HepG2 (cell line): ENCODE data around the gene ZNF20. TPM values are rescaled to one million over a fixed set of nuclear protein-coding genes. Genes with fewer than 3 reads are reported as not detected.

Experiments used
- ATAC-seq: fragments of 200-7000 bp; cut with Tn5 transposase; 3 replicates; pipeline ENCODE4 v1.9.1; 2020; ENCODE audit warnings: mild to moderate bottlenecking, moderate library complexity
- BruUV-seq: library from RNA; stranded (reverse); fragments of 400-500 nt; replicated peaks from 2 replicates; lab custom pipeline; 2021; lab: Mats Ljungman, UMichigan
- CTCF ChIA-PET: fragments of 300-600 bp; formaldehyde crosslinking; extraction: SDS; loops from one replicate; lab custom pipeline; 2021; ENCODE audit warnings: low total read pairs, inconsistent platforms, low intra/inter-chr PET ratio; lab: Yijun Ruan, JAX
- POLR2A ChIA-PET: fragments of 350-600 bp; sonication (Branson Sonifier 250); formaldehyde crosslinking; loops from one replicate; lab custom pipeline; 2020; ENCODE audit warnings: antibody characterized with exemption, inconsistent platforms; lab: Yijun Ruan, JAX
- DNase-seq: peaks from one replicate; pipeline ENCODE4 v3.0.0-alpha.2; 2015; ENCODE audit warnings: low spot score
- FAIRE-seq: peaks from 3 replicates; lab custom pipeline; 2011; peaks lifted over from hg19 to GRCh38; lab: Jason Lieb, UNC
- H2AFZ ChIP-seq: one replicate; pipeline ENCODE4 v1.6.1; 2011; ENCODE audit warnings: low read length, inconsistent platforms
- H3K27ac ChIP-seq: fragments of 300-600 bp; 3 replicates; pipeline ENCODE4 v1.8.0; 2011; ENCODE audit warnings: mixed run types, mild to moderate bottlenecking, mixed read lengths, low read length, inconsistent platforms; ENCODE audit not compliant: insufficient read depth; ENCODE audit errors: extremely low read length
- H3K27me3 ChIP-seq, 2 experiments: fragments of 200-600 bp in 1 of 2; 2 replicates in 1 of 2; 3 replicates in 1 of 2; pipeline versions ENCODE4 v1.6.0 to v1.8.0; 2011; ENCODE audit warnings: low read length in 2 of 2, mild to moderate bottlenecking in 2 of 2, moderate library complexity in 2 of 2, inconsistent platforms in 1 of 2; ENCODE audit not compliant: insufficient read depth in 2 of 2, control insufficient read depth in 1 of 2
- H3K36me3 ChIP-seq, 2 experiments: fragments of 200-600 bp in 1 of 2; replicated peaks in 1 of 2; 2 replicates in 1 of 2; 3 replicates in 1 of 2; pipeline versions ENCODE4 v1.5.1 to v1.8.0; 2011; ENCODE audit warnings: low read length in 2 of 2, inconsistent platforms in 1 of 2; ENCODE audit not compliant: insufficient read depth in 2 of 2, control insufficient read depth in 1 of 2
- H3K4me1 ChIP-seq: 2 replicates; pipeline ENCODE4 v1.5.1; 2012; ENCODE audit warnings: low read length, inconsistent platforms; ENCODE audit not compliant: insufficient read depth
- H3K4me2 ChIP-seq: 2 replicates; pipeline ENCODE4 v1.6.0; 2011; ENCODE audit warnings: low read depth, low read length, inconsistent platforms
- H3K4me3 ChIP-seq, 3 experiments: fragments of 200-600 bp in 1 of 3; sonication (generic), shearing (Covaris generic) in 1 of 3; replicated peaks in 1 of 3; 2 replicates each; pipeline ENCODE4 v1.5.1; 2011 to 2016; ENCODE audit warnings: low read length in 3 of 3, inconsistent platforms in 2 of 3, low read depth in 2 of 3, mild to moderate bottlenecking in 2 of 3, control low read depth in 1 of 3, mixed read lengths in 1 of 3; ENCODE audit not compliant: insufficient read depth in 1 of 3
- H3K79me2 ChIP-seq: one replicate; pipeline ENCODE4 v1.6.1; 2011; ENCODE audit warnings: low read length, inconsistent platforms; ENCODE audit not compliant: insufficient read depth
- H3K9ac ChIP-seq: 2 replicates; pipeline ENCODE4 v1.6.0; 2011; ENCODE audit warnings: mild to moderate bottlenecking, low read depth, low read length, inconsistent platforms; ENCODE audit not compliant: insufficient read depth
- H3K9me3 ChIP-seq: 2 replicates; pipeline ENCODE4 v1.5.1; 2012; ENCODE audit warnings: mild to moderate bottlenecking, low read length
- H4K20me1 ChIP-seq: 2 replicates; pipeline ENCODE4 v1.6.0; 2011; ENCODE audit warnings: inconsistent platforms, mild to moderate bottlenecking, low read length, moderate library complexity; ENCODE audit not compliant: insufficient read depth
- HNF4A ChIP-seq: sonication (generic); formaldehyde crosslinking; IDR thresholded peaks from 2 replicates; pipeline ENCODE4 v1.4.0; 2020; ENCODE audit warnings: missing genetic modification reagents
- WGBS: methylation state at CpG from one replicate; pipeline ENCODE4 v1.1.6; 2017; ENCODE audit warnings: low lambda C conversion rate; 5-methylcytosine and 5-hydroxymethylcytosine counted together
- in situ Hi-C: cut with HindIII; loops from 2 replicates; pipeline ENCODE4 v1.10.0; 2017; ENCODE audit warnings: low pct_unique_long_range_greater_than_20kb; ENCODE audit not compliant: extremely low pct_ligation_motif_present
- intact Hi-C: fragments of 100-400 bp; cut with micrococcal nuclease; formaldehyde crosslinking; loops from one replicate; pipeline ENCODE4 v1.10.0; 2022; ENCODE audit not compliant: unreplicated experiment
- polyA plus RNA-seq, 8 experiments: library from polyadenylated mRNA; depleted of rRNA in 3 of 8; stranded (reverse) in 7 of 8; unstranded in 1 of 8; fragments of >200 nt; fragmentation: Illumina TruSeq in 4 of 8; extraction: Trizol in 4 of 8; gene quantifications; 2 replicates each; pipeline versions ENCODE4 v1.2.1 to v1.2.3, GENCODE V29; 2011 to 2016; ENCODE audit warnings: low read depth in 4 of 8, missing spikeins in 1 of 8, mixed read lengths in 1 of 8; ENCODE audit not compliant: insufficient read depth in 1 of 8
- total RNA-seq, 5 experiments: library from RNA; depleted of rRNA; stranded (reverse); fragments of >200 nt; fragmentation: Illumina TruSeq; extraction: Trizol; gene quantifications; 2 replicates each; pipeline ENCODE4 v1.2.3, GENCODE V29; 2016; ENCODE audit warnings: low read depth in 1 of 5
- TF ChIP-seq, protein P1 (sequence below): sonication (generic); formaldehyde crosslinking; IDR thresholded peaks from 2 replicates; pipeline ENCODE4 v1.4.0; 2020; ENCODE audit warnings: missing genetic modification reagents

ZNF20 gene
- total and polyA plus RNA-seq, 2 of the 13 experiments (the other 11 are each of a cell fraction or from before 2014, with no cell fraction given): 1.6 to 8.0 TPM

DNA sequence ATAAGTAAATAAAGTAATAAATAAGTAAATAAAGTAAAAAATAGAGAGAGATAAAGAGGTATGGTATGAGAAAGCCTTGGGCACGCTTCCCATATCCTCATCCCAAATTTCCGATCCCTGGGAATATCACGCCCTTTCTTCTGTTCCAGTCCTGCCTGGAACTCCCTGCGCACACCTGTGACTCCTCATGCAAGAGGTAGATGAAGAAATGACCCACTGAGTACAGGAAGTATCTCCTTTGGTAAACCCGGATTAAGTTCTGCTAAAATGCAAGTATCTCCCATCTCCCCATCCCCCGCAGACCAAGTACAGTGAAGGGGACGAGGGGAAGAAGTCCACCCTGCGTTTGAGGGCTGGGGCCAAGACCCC is 22.3 kb upstream of the ZNF20 start:
- in situ Hi-C loops (no loop called here), intact Hi-C loops (no loop called here)
- ChIA-PET POLR2A (interaction anchor here (0.7 to 1.8 kb wide), 12 partner anchors 13 to 333 kb away, joined by 3 to 16 read pairs (median 4); partner anchors contain the start of genes ZNF20, ZNF44, ZNF442 and ZNF443), CTCF (no interaction called here)
- Histone ChIP-seq H3K9me3 (no peaks in the 10 kb centered on the region), H4K20me1 (no peaks in the 10 kb centered on the region), H2AFZ (no peak overlapping the region), H3K9ac (0 out of 2 replicates have a peak overlapping the region, but pooled peaks have one; percentile 96), H3K4me2 (peak overlapping the region; percentile 87), H3K36me3 (no peaks in the 10 kb centered on the region; a peak in 1 of 5 replicates), H3K27me3 (no peaks in the 10 kb centered on the region; a peak in 1 of 5 replicates), H3K4me1 (peaks cover 59% of the 10 kb centered on the region), H3K27ac (no peak overlapping the region), H3K4me3 (peak overlapping the region; percentile 14 to 92 (median 90)), H3K79me2 (peaks cover 36% of the 10 kb centered on the region)
- WGBS: 27% methylated on average over 8 of the region's 8 CpGs
- ATAC-seq: no peak
- no peak for FAIRE-seq
- TF ChIP-seq, protein P1, sequence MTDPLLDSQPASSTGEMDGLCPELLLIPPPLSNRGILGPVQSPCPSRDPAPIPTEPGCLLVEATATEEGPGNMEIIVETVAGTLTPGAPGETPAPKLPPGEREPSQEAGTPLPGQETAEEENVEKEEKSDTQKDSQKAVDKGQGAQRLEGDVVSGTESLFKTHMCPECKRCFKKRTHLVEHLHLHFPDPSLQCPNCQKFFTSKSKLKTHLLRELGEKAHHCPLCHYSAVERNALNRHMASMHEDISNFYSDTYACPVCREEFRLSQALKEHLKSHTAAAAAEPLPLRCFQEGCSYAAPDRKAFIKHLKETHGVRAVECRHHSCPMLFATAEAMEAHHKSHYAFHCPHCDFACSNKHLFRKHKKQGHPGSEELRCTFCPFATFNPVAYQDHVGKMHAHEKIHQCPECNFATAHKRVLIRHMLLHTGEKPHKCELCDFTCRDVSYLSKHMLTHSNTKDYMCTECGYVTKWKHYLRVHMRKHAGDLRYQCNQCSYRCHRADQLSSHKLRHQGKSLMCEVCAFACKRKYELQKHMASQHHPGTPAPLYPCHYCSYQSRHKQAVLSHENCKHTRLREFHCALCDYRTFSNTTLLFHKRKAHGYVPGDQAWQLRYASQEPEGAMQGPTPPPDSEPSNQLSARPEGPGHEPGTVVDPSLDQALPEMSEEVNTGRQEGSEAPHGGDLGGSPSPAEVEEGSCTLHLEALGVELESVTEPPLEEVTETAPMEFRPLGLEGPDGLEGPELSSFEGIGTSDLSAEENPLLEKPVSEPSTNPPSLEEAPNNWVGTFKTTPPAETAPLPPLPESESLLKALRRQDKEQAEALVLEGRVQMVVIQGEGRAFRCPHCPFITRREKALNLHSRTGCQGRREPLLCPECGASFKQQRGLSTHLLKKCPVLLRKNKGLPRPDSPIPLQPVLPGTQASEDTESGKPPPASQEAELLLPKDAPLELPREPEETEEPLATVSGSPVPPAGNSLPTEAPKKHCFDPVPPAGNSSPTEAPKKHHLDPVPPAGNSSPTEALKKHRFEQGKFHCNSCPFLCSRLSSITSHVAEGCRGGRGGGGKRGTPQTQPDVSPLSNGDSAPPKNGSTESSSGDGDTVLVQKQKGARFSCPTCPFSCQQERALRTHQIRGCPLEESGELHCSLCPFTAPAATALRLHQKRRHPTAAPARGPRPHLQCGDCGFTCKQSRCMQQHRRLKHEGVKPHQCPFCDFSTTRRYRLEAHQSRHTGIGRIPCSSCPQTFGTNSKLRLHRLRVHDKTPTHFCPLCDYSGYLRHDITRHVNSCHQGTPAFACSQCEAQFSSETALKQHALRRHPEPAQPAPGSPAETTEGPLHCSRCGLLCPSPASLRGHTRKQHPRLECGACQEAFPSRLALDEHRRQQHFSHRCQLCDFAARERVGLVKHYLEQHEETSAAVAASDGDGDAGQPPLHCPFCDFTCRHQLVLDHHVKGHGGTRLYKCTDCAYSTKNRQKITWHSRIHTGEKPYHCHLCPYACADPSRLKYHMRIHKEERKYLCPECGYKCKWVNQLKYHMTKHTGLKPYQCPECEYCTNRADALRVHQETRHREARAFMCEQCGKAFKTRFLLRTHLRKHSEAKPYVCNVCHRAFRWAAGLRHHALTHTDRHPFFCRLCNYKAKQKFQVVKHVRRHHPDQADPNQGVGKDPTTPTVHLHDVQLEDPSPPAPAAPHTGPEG (CRISPR knock-in tag): no peak
- TF ChIP-seq HNF4A (CRISPR knock-in tag): 0 out of 2 replicates have a peak, but pooled peaks have one; percentile 1
- no TSS peak for BruUV-seq
- DNase-seq: no peak
